GM23248 (cell line): ENCODE data around the gene ELF2. TPM values are rescaled to one million over a fixed set of nuclear protein-coding genes. Genes with fewer than 3 reads are reported as not detected.

ENCODE experiments used
- DNase-seq: peaks from one replicate; pipeline ENCODE4 v3.0.0-alpha.2; 2015
- H2AFZ ChIP-seq: fragments of 200-600 bp; sonication (generic); 2 replicates; pipeline ENCODE4 v1.6.1; 2016; ENCODE audit warnings: antibody characterized with exemption
- H3F3A ChIP-seq: fragments of 200-600 bp; sonication (generic); 2 replicates; pipeline ENCODE4 v1.6.1; 2016; ENCODE audit warnings: mild to moderate bottlenecking, antibody characterized with exemption, mixed run types; ENCODE audit not compliant: insufficient read depth
- H3K27ac ChIP-seq: fragments of 200-600 bp; sonication (generic); 2 replicates; pipeline ENCODE4 v1.5.1; 2016; ENCODE audit warnings: mild to moderate bottlenecking
- H3K27me3 ChIP-seq: fragments of 200-600 bp; sonication (generic); replicated peaks from 2 replicates; pipeline ENCODE4 v1.6.1; 2016; ENCODE audit warnings: mild to moderate bottlenecking; ENCODE audit not compliant: insufficient read depth
- H3K36me3 ChIP-seq: fragments of 200-600 bp; sonication (generic); 2 replicates; pipeline ENCODE4 v1.6.1; 2016; ENCODE audit warnings: low read depth, mild to moderate bottlenecking
- H3K4me1 ChIP-seq: fragments of 200-600 bp; sonication (generic); 2 replicates; pipeline ENCODE4 v1.6.1; 2016; ENCODE audit warnings: mild to moderate bottlenecking; ENCODE audit not compliant: insufficient read depth
- H3K4me2 ChIP-seq: fragments of 200-600 bp; sonication (generic); one replicate; pipeline ENCODE4 v1.6.1; 2016; ENCODE audit warnings: mild to moderate bottlenecking; ENCODE audit not compliant: unreplicated experiment
- H3K4me3 ChIP-seq: fragments of 200-600 bp; sonication (generic); 2 replicates; pipeline ENCODE4 v1.5.1; 2016; ENCODE audit warnings: mild to moderate bottlenecking
- H3K79me2 ChIP-seq: fragments of 200-600 bp; sonication (generic); 2 replicates; pipeline ENCODE4 v1.6.1; 2016; ENCODE audit warnings: mild to moderate bottlenecking; ENCODE audit not compliant: insufficient read depth
- H3K9ac ChIP-seq: fragments of 200-600 bp; sonication (generic); 2 replicates; pipeline ENCODE4 v1.6.1; 2016; ENCODE audit warnings: mild to moderate bottlenecking
- H3K9me2 ChIP-seq: fragments of 200-600 bp; sonication (generic); 2 replicates; pipeline ENCODE4 v1.6.1; 2016; ENCODE audit warnings: mixed run types, mild to moderate bottlenecking, moderate library complexity; ENCODE audit not compliant: insufficient read depth
- H3K9me3 ChIP-seq: fragments of 200-600 bp; sonication (generic); one replicate; pipeline ENCODE4 v1.6.1; 2017; ENCODE audit warnings: low read depth
- H4K20me1 ChIP-seq: fragments of 200-600 bp; sonication (generic); 2 replicates; pipeline ENCODE4 v1.6.0; 2016; ENCODE audit not compliant: insufficient read depth
- EZH2 ChIP-seq: fragments of 200-600 bp; sonication (generic); IDR thresholded peaks from 2 replicates; pipeline ENCODE4 v1.6.1; 2018; ENCODE audit warnings: antibody characterized with exemption, mild to moderate bottlenecking; ENCODE audit not compliant: insufficient read depth, poor library complexity, severe bottlenecking
- EZH2phosphoT487 ChIP-seq: fragments of 200-600 bp; sonication (generic); IDR thresholded peaks from 2 replicates; pipeline ENCODE4 v1.6.1; 2018; ENCODE audit warnings: antibody characterized with exemption, moderate library complexity, mild to moderate bottlenecking, low read depth; ENCODE audit not compliant: insufficient read depth
- WGBS, 2 experiments: methylation state at CpG; one replicate each; pipeline ENCODE4 v1.1.6; 2015 to 2017; ENCODE audit warnings: low lambda C conversion rate in 2 of 2, low coverage in 1 of 2; ENCODE audit errors: missing lambda C conversion rate in 2 of 2; 5-methylcytosine and 5-hydroxymethylcytosine counted together
- in situ Hi-C: fragments of 300-500 bp; cut with MboI; formaldehyde crosslinking; loops from 2 replicates; pipeline ENCODE4 v1.15.0; 2020
- polyA plus RNA-seq: library from polyadenylated mRNA; unstranded; fragments of >200 nt; fragmentation: Nextera tagmentation; extraction: Ambion mirVana; gene quantifications from 2 replicates; pipeline ENCODE4 v1.2.1, GENCODE V29; 2016
- total RNA-seq: library from RNA; depleted of rRNA; stranded (reverse); fragments of >200 nt; shearing (Covaris generic); gene quantifications from 2 replicates; pipeline ENCODE4 v1.2.3, GENCODE V29; 2014; rRNA removed

ELF2 gene
- total RNA-seq (33.5 and 34.5 TPM in 2 replicates), polyA plus RNA-seq (17.6 and 18.8 TPM in 2 replicates)

GRCh38 chr4:139177049-139177868, at the start of gene ELF2:
Gene ELF2 (minus strand): TSS chr4:139177218. CDS start chr4:139137701, 39,517 bp downstream.
- H3K4me3 ChIP-seq = peak within 1 kb of the TSS; percentile 89
- TF ChIP-seq EZH2phosphoT487 (no peak), EZH2 (no peak)
- peak within 1 kb of the TSS; percentile 75 for H3K27ac ChIP-seq
- peak; percentile 96 for DNase-seq
- H3K9me3 ChIP-seq = no peaks in the 10 kb centered on the region
- no peaks in the 10 kb centered on the region for H3K27me3 ChIP-seq
- H3K9me2 ChIP-seq = no peaks in the 10 kb centered on the region
- peak within 1 kb of the TSS; percentile 96 for H2AFZ ChIP-seq
- no peaks in the 10 kb centered on the region for H3K36me3 ChIP-seq
- H3K79me2 ChIP-seq = peaks cover 38% of the 10 kb centered on the region
- H3F3A ChIP-seq = peaks cover 10% of the 10 kb centered on the region
- peaks cover 7% of the 10 kb centered on the region for H3K4me1 ChIP-seq
- in situ Hi-C loops = no loop called here
- H4K20me1 ChIP-seq = no peaks in the 10 kb centered on the region
- peak within 1 kb of the TSS; percentile 90 for H3K9ac ChIP-seq
- 1% methylated on average over 19 to 62 of the region's 83 CpGs for WGBS, 2 experiments
- peak within 1 kb of the TSS; percentile 93 for H3K4me2 ChIP-seq

DNA sequence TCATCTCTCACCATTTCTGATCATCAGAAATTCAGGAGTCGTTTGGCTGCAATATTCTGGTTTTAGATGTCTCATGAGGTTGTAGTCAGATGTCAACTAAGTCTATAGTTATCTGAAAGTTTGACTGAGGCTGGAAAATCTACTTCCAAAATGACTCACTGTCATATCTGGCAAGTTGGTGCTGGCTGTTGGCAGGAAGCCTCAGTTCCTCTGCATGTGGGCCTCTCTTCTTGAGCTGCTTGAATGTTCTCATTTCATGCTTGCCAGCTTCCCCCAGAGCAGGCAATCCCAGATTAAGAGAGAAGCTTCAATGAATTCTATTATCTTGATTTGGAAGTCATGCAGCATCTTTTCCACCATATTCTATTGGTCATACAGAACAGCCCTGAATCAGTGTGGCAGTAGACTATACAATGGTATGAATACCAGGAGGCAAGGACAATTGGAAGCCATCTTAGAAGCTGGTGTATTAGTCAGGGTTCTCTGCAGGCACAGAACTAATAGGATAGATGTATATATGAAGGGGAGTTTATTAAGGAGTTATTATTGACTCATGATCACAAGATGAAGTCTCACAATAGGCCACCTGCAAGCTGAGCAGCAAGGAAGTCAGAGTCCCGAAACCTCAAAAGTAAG, 46.8 kb upstream of the ELF2 start:
- H3F3A ChIP-seq = peaks cover 11% of the 10 kb centered on the region
- H3K27ac ChIP-seq = no peak overlapping the region
- H3K79me2 ChIP-seq = no peaks in the 10 kb centered on the region
- H3K9me3 ChIP-seq = no peaks in the 10 kb centered on the region
- no peaks in the 10 kb centered on the region for H3K27me3 ChIP-seq
- WGBS, 2 experiments = 66 to 74% methylated on average over 2 of the region's 2 CpGs
- no peaks in the 10 kb centered on the region for H3K36me3 ChIP-seq
- no peaks in the 10 kb centered on the region for H3K9me2 ChIP-seq
- peak; percentile 69 for DNase-seq
- H3K4me3 ChIP-seq = no peak overlapping the region
- no peak for TF ChIP-seq EZH2
- no peak for TF ChIP-seq EZH2phosphoT487
- H3K9ac ChIP-seq = no peak overlapping the region
- H4K20me1 ChIP-seq = no peaks in the 10 kb centered on the region
- H3K4me1 ChIP-seq = no peaks in the 10 kb centered on the region
- in situ Hi-C loops = no loop called here
- no peak overlapping the region for H2AFZ ChIP-seq
- no peak overlapping the region for H3K4me2 ChIP-seq

- Histone ChIP-seq H3K4me1 (no peaks in the 10 kb centered on the region), H3K27ac (no peak overlapping the region), H3K36me3 (no peaks in the 10 kb centered on the region), H3K79me2 (no peaks in the 10 kb centered on the region), H3F3A (peaks cover 11% of the 10 kb centered on the region), H3K9me3 (no peaks in the 10 kb centered on the region), H3K4me3 (no peak overlapping the region), H2AFZ (no peak overlapping the region), H3K27me3 (no peaks in the 10 kb centered on the region), H3K9ac (no peak overlapping the region), H4K20me1 (no peaks in the 10 kb centered on the region), H3K4me2 (no peak overlapping the region), H3K9me2 (no peaks in the 10 kb centered on the region)
- in situ Hi-C loops = no loop called here
- no peak for DNase-seq
- 81 to 89% methylated on average over 5 of the region's 5 CpGs for WGBS, 2 experiments
- TF ChIP-seq EZH2phosphoT487 (no peak), EZH2 (no peak)
Observed at GRCh38 chr4:139222215-139222614, 45.2 kb upstream of the ELF2 start.

GRCh38 chr4:139221687-139222086, 44.7 kb upstream of the ELF2 start:
- Histone ChIP-seq H3K27ac (no peak overlapping the region), H3F3A (peaks cover 11% of the 10 kb centered on the region), H3K4me3 (no peak overlapping the region), H3K36me3 (no peaks in the 10 kb centered on the region), H4K20me1 (no peaks in the 10 kb centered on the region), H3K27me3 (no peaks in the 10 kb centered on the region), H3K4me1 (no peaks in the 10 kb centered on the region), H2AFZ (no peak overlapping the region), H3K79me2 (no peaks in the 10 kb centered on the region), H3K9me2 (no peaks in the 10 kb centered on the region), H3K4me2 (no peak overlapping the region), H3K9me3 (no peaks in the 10 kb centered on the region), H3K9ac (no peak overlapping the region)
- in situ Hi-C loops = no loop called here
- TF ChIP-seq EZH2phosphoT487 = no peak
- no peak for TF ChIP-seq EZH2
- WGBS, 2 experiments = 78 to 79% methylated on average over 5 of the region's 5 CpGs
- no peak for DNase-seq
